ENCODE results near the gene ALDH8A1.

ALDH8A1 gene, protein sequence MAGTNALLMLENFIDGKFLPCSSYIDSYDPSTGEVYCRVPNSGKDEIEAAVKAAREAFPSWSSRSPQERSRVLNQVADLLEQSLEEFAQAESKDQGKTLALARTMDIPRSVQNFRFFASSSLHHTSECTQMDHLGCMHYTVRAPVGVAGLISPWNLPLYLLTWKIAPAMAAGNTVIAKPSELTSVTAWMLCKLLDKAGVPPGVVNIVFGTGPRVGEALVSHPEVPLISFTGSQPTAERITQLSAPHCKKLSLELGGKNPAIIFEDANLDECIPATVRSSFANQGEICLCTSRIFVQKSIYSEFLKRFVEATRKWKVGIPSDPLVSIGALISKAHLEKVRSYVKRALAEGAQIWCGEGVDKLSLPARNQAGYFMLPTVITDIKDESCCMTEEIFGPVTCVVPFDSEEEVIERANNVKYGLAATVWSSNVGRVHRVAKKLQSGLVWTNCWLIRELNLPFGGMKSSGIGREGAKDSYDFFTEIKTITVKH

DNA sequence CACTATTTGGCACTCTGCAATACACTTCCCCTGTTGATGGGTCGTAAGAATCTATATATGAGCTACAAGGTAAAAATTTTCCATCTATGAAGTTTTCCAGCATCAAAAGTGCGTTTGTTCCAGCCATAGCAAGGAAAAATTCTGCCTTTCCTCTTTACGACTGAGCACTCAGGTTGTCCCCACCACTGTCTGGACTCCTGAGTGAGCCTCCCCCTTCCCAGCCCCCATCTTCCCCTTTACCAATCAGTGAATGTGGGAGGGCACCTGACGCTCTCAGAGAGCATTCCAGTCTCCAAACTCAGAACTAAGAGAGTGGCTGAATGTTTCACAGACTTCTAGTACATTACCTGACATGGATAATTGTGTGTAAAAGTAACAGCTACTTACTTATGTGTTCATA lies at the start of gene ALDH8A1:
TSS of gene ALDH8A1 (minus strand) at position 175 of the 400 bp plus-strand sequence. CDS start at position 127, 48 bp downstream.
- Histone ChIP-seq H3K9ac (ENCODE audit: low read length) (no peak within 1 kb of the TSS), H3K27me3 (ENCODE audit: control insufficient read depth, insufficient read depth, low read length) (no peaks in the 10 kb centered on the region), H3K4me3 (ENCODE audit: low read length) (no peak within 1 kb of the TSS), H3K27ac (ENCODE audit: low read depth, low read length) (no peak within 1 kb of the TSS), H3K36me3 (ENCODE audit: control insufficient read depth, insufficient read depth, low read length) (no peaks in the 10 kb centered on the region), H3K4me1 (ENCODE audit: control insufficient read depth, insufficient read depth, low read length) (no peaks in the 10 kb centered on the region)

DNA sequence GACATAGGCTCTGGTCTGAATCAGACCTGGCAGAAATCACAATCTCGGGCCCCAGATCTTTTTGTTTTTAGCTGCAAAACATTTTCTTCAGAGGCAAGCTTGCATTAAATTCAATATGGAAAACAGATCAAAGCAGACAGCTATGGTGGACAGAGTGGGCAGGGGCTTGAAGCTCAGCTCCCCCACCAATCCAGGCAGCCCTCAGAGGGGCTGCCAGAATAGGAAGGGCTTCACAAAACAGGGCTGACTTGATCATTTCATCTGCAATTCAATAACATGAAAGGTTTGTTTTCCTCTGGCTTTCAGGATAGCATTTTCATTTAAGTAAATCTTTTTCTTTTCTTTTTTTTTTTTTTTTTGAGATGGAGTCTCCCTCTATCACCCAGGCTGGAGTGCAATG lies 49.2 kb upstream of the ALDH8A1 start:
- no peak overlapping the region for H3K9ac ChIP-seq (ENCODE audit: low read length)
- H3K4me3 ChIP-seq (ENCODE audit: low read length): no peak overlapping the region
- peaks cover 3% of the 10 kb centered on the region for H3K36me3 ChIP-seq (ENCODE audit: control insufficient read depth, insufficient read depth, low read length)
- H3K27ac ChIP-seq (ENCODE audit: low read depth, low read length): no peak overlapping the region
- no peaks in the 10 kb centered on the region for H3K4me1 ChIP-seq (ENCODE audit: control insufficient read depth, insufficient read depth, low read length)
- no peaks in the 10 kb centered on the region for H3K27me3 ChIP-seq (ENCODE audit: control insufficient read depth, insufficient read depth, low read length)

DNA sequence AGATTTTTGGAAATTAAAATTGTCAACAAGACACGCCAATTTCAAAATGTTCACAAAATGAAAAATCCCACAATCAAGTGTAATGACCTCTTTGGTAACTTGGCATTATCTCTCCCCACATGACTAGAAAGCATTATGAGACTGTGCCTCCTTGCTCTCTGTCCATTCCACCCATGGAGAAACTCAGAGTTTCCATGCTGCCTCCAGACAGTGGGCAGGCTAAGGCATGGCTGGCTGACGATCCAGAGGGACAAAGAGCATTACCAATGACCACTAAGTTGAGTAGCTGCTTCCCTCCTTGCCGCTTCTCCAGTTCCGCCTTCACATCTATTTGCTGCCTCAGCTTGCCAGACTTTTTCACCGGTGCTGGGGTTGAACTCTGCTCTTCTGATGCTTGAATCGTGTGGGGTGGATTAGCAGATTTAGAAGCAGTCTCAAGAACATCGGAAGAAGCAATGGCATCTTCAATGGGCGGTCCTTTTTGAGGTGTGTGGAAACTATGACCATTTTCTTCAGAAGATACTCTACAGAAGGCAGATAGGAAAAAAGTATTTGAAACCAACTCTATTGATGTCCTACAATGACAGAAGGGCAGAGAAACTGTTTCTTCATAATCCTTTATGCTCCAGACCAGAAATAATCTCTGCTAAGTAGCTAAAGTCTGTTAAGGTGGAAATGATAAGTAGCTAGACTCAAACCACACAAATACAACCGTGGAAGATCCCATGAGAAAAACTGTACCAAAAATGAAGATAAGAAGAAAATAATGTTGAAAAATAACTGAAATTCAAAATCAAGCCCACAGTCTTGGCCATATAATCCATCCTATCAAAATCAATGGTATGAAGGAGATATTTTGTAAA lies 47.5 kb upstream of the ALDH8A1 start:
- no peak overlapping the region for H3K9ac ChIP-seq (ENCODE audit: low read length)
- no peaks in the 10 kb centered on the region for H3K27me3 ChIP-seq (ENCODE audit: control insufficient read depth, insufficient read depth, low read length)
- H3K36me3 ChIP-seq (ENCODE audit: control insufficient read depth, insufficient read depth, low read length): peaks cover 3% of the 10 kb centered on the region
- H3K4me3 ChIP-seq (ENCODE audit: low read length): no peak overlapping the region
- no peak overlapping the region for H3K27ac ChIP-seq (ENCODE audit: low read depth, low read length)
- H3K4me1 ChIP-seq (ENCODE audit: control insufficient read depth, insufficient read depth, low read length): no peaks in the 10 kb centered on the region

- Histone ChIP-seq H3K9ac (ENCODE audit: low read length) (no peak overlapping the region), H3K27me3 (ENCODE audit: control insufficient read depth, insufficient read depth, low read length) (no peaks in the 10 kb centered on the region), H3K4me1 (ENCODE audit: control insufficient read depth, insufficient read depth, low read length) (no peaks in the 10 kb centered on the region), H3K27ac (ENCODE audit: low read depth, low read length) (no peak overlapping the region), H3K36me3 (ENCODE audit: control insufficient read depth, insufficient read depth, low read length) (peaks cover 6% of the 10 kb centered on the region), H3K4me3 (ENCODE audit: low read length) (no peak overlapping the region)
Measured at GRCh38 chr6:134995536-134995935, 45.6 kb upstream of the ALDH8A1 start.

- peaks cover 6% of the 10 kb centered on the region for H3K36me3 ChIP-seq (ENCODE audit: control insufficient read depth, insufficient read depth, low read length)
Measured at GRCh38 chr6:134994431-134994830, 44.5 kb upstream of the ALDH8A1 start.

DNA sequence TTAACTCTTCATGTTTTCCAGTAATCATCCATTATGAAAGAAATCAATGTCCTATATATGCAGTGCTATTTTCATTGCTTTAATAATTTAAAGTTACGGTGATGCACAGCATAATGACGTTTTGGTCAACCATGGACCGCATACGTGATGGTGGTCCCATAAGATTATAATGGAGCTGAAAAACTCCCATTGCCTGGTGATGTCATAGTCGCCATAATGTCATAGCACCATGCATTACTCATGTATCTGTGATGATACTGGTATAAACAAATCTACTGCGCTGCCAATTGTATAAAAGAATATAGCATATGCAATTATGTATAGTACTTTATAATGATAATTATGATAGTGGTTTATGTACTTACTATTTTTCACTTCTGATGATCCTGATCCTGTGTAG lies 42.3 kb upstream of the ALDH8A1 start:
- H3K9ac ChIP-seq (ENCODE audit: low read length): no peak overlapping the region
- H3K4me1 ChIP-seq (ENCODE audit: control insufficient read depth, insufficient read depth, low read length): no peaks in the 10 kb centered on the region
- no peak overlapping the region for H3K4me3 ChIP-seq (ENCODE audit: low read length)
- H3K36me3 ChIP-seq (ENCODE audit: control insufficient read depth, insufficient read depth, low read length): peaks cover 4% of the 10 kb centered on the region
- H3K27me3 ChIP-seq (ENCODE audit: control insufficient read depth, insufficient read depth, low read length): no peaks in the 10 kb centered on the region
- no peak overlapping the region for H3K27ac ChIP-seq (ENCODE audit: low read depth, low read length)

More at GRCh38 chr6:134994431-134994830, 44.5 kb upstream of the ALDH8A1 start:
- Histone ChIP-seq H3K4me1 (ENCODE audit: control insufficient read depth, insufficient read depth, low read length) (no peaks in the 10 kb centered on the region), H3K4me3 (ENCODE audit: low read length) (no peak overlapping the region), H3K27ac (ENCODE audit: low read depth, low read length) (no peak overlapping the region), H3K9ac (ENCODE audit: low read length) (no peak overlapping the region), H3K27me3 (ENCODE audit: control insufficient read depth, insufficient read depth, low read length) (no peaks in the 10 kb centered on the region)

GRCh38 chr6:134990262-134990661 lies 40.4 kb upstream of the ALDH8A1 start:
- Histone ChIP-seq H3K36me3 (ENCODE audit: control insufficient read depth, insufficient read depth, low read length) (peaks cover 3% of the 10 kb centered on the region), H3K9ac (ENCODE audit: low read length) (no peak overlapping the region), H3K4me1 (ENCODE audit: control insufficient read depth, insufficient read depth, low read length) (no peaks in the 10 kb centered on the region), H3K4me3 (ENCODE audit: low read length) (no peak overlapping the region), H3K27me3 (ENCODE audit: control insufficient read depth, insufficient read depth, low read length) (no peaks in the 10 kb centered on the region), H3K27ac (ENCODE audit: low read depth, low read length) (no peak overlapping the region)

GRCh38 chr6:134984821-134985220 lies 34.9 kb upstream of the ALDH8A1 start:
- Histone ChIP-seq H3K4me3 (ENCODE audit: low read length) (no peak overlapping the region), H3K4me1 (ENCODE audit: control insufficient read depth, insufficient read depth, low read length) (no peaks in the 10 kb centered on the region), H3K27ac (ENCODE audit: low read depth, low read length) (no peak overlapping the region), H3K36me3 (ENCODE audit: control insufficient read depth, insufficient read depth, low read length) (peaks cover 6% of the 10 kb centered on the region), H3K9ac (ENCODE audit: low read length) (no peak overlapping the region), H3K27me3 (ENCODE audit: control insufficient read depth, insufficient read depth, low read length) (no peaks in the 10 kb centered on the region)

DNA sequence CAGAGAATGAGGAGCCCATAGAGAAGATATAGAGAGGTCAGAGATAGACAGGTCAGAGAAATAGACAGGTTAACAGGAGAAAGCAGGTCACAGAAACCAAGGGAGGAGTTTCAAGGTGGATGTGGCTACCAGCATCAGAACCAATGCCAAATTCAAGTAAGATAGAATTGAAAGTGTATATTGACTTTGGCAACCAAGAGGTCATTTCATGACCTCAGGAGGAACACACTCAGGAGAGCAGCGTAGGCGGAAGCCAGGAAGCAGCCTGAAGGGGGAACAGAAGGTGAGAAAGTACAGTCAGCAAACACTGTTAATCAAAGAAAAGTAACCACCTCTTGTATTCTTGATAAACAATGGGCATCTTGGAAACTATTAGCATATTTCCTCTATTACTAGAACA lies 33.9 kb upstream of the ALDH8A1 start:
- Histone ChIP-seq H3K4me1 (ENCODE audit: control insufficient read depth, insufficient read depth, low read length) (no peaks in the 10 kb centered on the region), H3K27ac (ENCODE audit: low read depth, low read length) (no peak overlapping the region), H3K36me3 (ENCODE audit: control insufficient read depth, insufficient read depth, low read length) (peaks cover 6% of the 10 kb centered on the region), H3K27me3 (ENCODE audit: control insufficient read depth, insufficient read depth, low read length) (no peaks in the 10 kb centered on the region), H3K4me3 (ENCODE audit: low read length) (no peak overlapping the region), H3K9ac (ENCODE audit: low read length) (no peak overlapping the region)

GRCh38 chr6:134982161-134982560 lies 32.3 kb upstream of the ALDH8A1 start:
- Histone ChIP-seq H3K4me1 (ENCODE audit: control insufficient read depth, insufficient read depth, low read length) (no peaks in the 10 kb centered on the region), H3K27me3 (ENCODE audit: control insufficient read depth, insufficient read depth, low read length) (no peaks in the 10 kb centered on the region), H3K27ac (ENCODE audit: low read depth, low read length) (no peak overlapping the region), H3K36me3 (ENCODE audit: control insufficient read depth, insufficient read depth, low read length) (peaks cover 6% of the 10 kb centered on the region), H3K9ac (ENCODE audit: low read length) (no peak overlapping the region), H3K4me3 (ENCODE audit: low read length) (no peak overlapping the region)

GRCh38 chr6:134980846-134981245 lies 30.9 kb upstream of the ALDH8A1 start:
- peaks cover 6% of the 10 kb centered on the region for H3K36me3 ChIP-seq (ENCODE audit: control insufficient read depth, insufficient read depth, low read length)
- H3K4me1 ChIP-seq (ENCODE audit: control insufficient read depth, insufficient read depth, low read length): no peaks in the 10 kb centered on the region
- no peak overlapping the region for H3K27ac ChIP-seq (ENCODE audit: low read depth, low read length)
- no peak overlapping the region for H3K9ac ChIP-seq (ENCODE audit: low read length)
- no peak overlapping the region for H3K4me3 ChIP-seq (ENCODE audit: low read length)
- no peaks in the 10 kb centered on the region for H3K27me3 ChIP-seq (ENCODE audit: control insufficient read depth, insufficient read depth, low read length)

GRCh38 chr6:134979142-134979541 lies 29.2 kb upstream of the ALDH8A1 start:
- no peaks in the 10 kb centered on the region for H3K4me1 ChIP-seq (ENCODE audit: control insufficient read depth, insufficient read depth, low read length)
- no peak overlapping the region for H3K9ac ChIP-seq (ENCODE audit: low read length)
- H3K4me3 ChIP-seq (ENCODE audit: low read length): no peak overlapping the region
- peaks cover 6% of the 10 kb centered on the region for H3K36me3 ChIP-seq (ENCODE audit: control insufficient read depth, insufficient read depth, low read length)
- no peaks in the 10 kb centered on the region for H3K27me3 ChIP-seq (ENCODE audit: control insufficient read depth, insufficient read depth, low read length)
- H3K27ac ChIP-seq (ENCODE audit: low read depth, low read length): no peak overlapping the region

All from rectal smooth muscle tissue (tissue), 1 donor.